ENCODE data around the gene SYNE3. TPM values are rescaled to one million over a fixed set of nuclear protein-coding genes. Genes with fewer than 3 reads are reported as not detected.

Gene SYNE3
- total RNA-seq, 1 experiment from 2014 or later: 1.9 TPM

- no peak for DNase-seq
- POLR2A ChIA-PET (ENCODE audit: unreplicated experiment): no interaction called here
- H3K27me3 ChIP-seq (ENCODE audit: insufficient read depth, low read depth): no peaks in the 10 kb centered on the region
Measured at GRCh38 chr14:95526483-95527386, 10.3 kb upstream of the SYNE3 start.

DNA sequence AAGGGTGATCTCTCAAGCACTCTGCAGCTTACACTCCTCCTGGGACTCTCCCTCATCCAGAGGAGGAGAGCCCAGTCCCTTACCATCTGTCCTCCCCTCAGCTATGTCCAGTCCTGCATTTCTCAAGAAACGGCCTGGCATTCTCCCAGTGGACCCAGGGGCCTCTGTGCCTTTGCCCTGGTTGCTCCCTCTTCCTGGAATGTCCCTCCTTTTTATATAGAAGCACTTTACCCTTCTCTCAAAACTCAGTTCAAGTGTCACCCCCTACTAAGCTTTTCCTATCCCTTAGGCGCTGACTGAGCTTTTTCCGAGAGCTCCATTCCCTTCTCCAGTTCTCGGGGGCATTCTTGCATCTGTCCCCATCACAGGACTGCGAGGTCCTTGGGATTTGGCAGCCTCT lies 9.5 kb upstream of the SYNE3 start:
- ChIA-PET POLR2A (ENCODE audit: unreplicated experiment) (no interaction called here), CTCF (no interaction called here)
- Histone ChIP-seq H3K4me1 (replicated peaks; ENCODE audit: insufficient read depth) (peaks cover 64% of the 10 kb centered on the region), H2AFZ (no peak overlapping the region), H3K36me3 (ENCODE audit: low read depth) (no peaks in the 10 kb centered on the region; the same call in none of the 2 replicates), H3K79me2 (ENCODE audit: low read depth) (peaks cover 24% of the 10 kb centered on the region), H3K9me3 (ENCODE audit: insufficient read depth, low read depth) (no peaks in the 10 kb centered on the region), H3K9me2 (ENCODE audit: insufficient read depth) (no peaks in the 10 kb centered on the region), H3K4me3 (no peak overlapping the region), H4K20me1 (ENCODE audit: insufficient read depth) (no peaks in the 10 kb centered on the region; the same call in 1 of the 2 replicates), H3K27me3 (ENCODE audit: insufficient read depth, low read depth) (no peaks in the 10 kb centered on the region), H3K4me2 (no peak overlapping the region), H3F3A (ENCODE audit: insufficient read depth, low read depth) (peaks cover 43% of the 10 kb centered on the region), H3K27ac (peak overlapping the region; percentile 94)
- no peak for TF ChIP-seq EZH2 (IDR thresholded peaks at IDR 0.05; ENCODE audit: low read depth)
- no peak for TF ChIP-seq CTCF (conservative IDR thresholded peaks at IDR 0.05)
- DNase-seq: no peak
- intact Hi-C loops (cut with micrococcal nuclease; ENCODE audit: unreplicated experiment): no loop called here
- no TSS peak for BruUV-seq (replicated peaks)

More at GRCh38 chr14:95526483-95527386, 10.3 kb upstream of the SYNE3 start:
- H3K27ac ChIP-seq: peak overlapping the region; percentile 94
- peaks cover 72% of the 10 kb centered on the region for H3K4me1 ChIP-seq (replicated peaks; ENCODE audit: insufficient read depth)
- CTCF ChIA-PET: no interaction called here
- H3F3A ChIP-seq (ENCODE audit: insufficient read depth, low read depth): peaks cover 49% of the 10 kb centered on the region
- no TSS peak for BruUV-seq (replicated peaks)
- H3K36me3 ChIP-seq (ENCODE audit: low read depth): peaks cover 2% of the 10 kb centered on the region
- no peaks in the 10 kb centered on the region; the same call in 1 of the 2 replicates for H4K20me1 ChIP-seq (ENCODE audit: insufficient read depth)
- no peak overlapping the region for H2AFZ ChIP-seq
- intact Hi-C loops (cut with micrococcal nuclease; ENCODE audit: unreplicated experiment): loop anchor here (1.0 kb wide), 1 partner anchor 84 kb away; no protein-coding TSS in a partner anchor
- no peaks in the 10 kb centered on the region for H3K9me3 ChIP-seq (ENCODE audit: insufficient read depth, low read depth)
- H3K79me2 ChIP-seq (ENCODE audit: low read depth): peaks cover 31% of the 10 kb centered on the region
- H3K4me2 ChIP-seq: 0 out of 2 replicates have a peak overlapping the region, but pooled peaks have one; percentile 20
- no peak for TF ChIP-seq EZH2 (IDR thresholded peaks at IDR 0.05; ENCODE audit: low read depth)
- no peak for TF ChIP-seq CTCF (conservative IDR thresholded peaks at IDR 0.05)
- no peak overlapping the region for H3K4me3 ChIP-seq
- H3K9me2 ChIP-seq (ENCODE audit: insufficient read depth): no peaks in the 10 kb centered on the region

DNA sequence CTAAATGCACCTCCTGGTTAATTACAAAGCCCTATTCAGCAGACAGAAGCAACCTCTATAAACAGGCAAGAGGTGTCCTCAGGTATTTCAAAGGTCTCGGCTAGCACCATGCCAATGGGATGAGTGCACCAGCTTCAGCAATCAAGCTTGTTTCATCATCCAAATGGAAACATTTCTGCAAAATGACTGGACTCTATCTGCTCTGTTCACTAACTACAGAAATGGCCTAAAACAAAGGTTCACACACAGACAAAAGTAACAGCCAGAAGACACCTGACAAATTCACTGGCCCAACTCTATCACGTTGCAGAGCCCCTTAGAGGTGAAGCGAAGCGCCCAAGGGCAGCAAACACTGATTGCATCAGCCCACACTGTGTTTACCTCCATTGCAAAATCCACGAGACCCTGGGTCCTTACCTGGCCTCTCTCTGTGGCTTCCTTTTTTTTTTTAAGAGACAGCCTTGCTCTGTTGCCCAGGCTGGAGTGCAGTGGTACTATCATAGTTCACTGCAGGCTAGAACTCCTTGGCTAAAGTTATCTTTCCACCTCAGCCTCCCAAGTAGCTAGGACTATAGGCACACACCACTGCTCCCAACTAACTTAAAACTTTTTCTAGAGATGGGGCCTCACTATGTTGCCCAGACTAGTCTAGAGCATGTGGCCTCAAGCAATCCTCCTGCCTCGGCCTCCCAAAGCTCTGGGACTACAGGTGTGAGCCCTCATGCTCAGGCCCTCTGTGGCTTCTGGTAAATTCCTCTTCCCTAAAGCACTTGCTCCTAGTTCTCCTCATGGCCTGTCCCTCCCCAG lies 8.5 kb upstream of the SYNE3 start:
- peaks cover 63% of the 10 kb centered on the region for H3K4me1 ChIP-seq (replicated peaks; ENCODE audit: insufficient read depth)
- H3K36me3 ChIP-seq (ENCODE audit: low read depth): no peaks in the 10 kb centered on the region; the same call in 1 of the 2 replicates
- BruUV-seq (replicated peaks): no TSS peak
- peak overlapping the region; percentile 94 for H3K27ac ChIP-seq
- peak overlapping the region; percentile 71 for H3K4me2 ChIP-seq
- intact Hi-C loops (cut with micrococcal nuclease; ENCODE audit: unreplicated experiment): no loop called here
- H3K4me3 ChIP-seq: peak overlapping the region; percentile 10; the same call in 1 of the 2 replicates
- peak; percentile 19 to 92 for DNase-seq
- peaks cover 16% of the 10 kb centered on the region for H3K79me2 ChIP-seq (ENCODE audit: low read depth)
- H3F3A ChIP-seq (ENCODE audit: insufficient read depth, low read depth): peaks cover 39% of the 10 kb centered on the region
- TF ChIP-seq EZH2 (IDR thresholded peaks at IDR 0.05; ENCODE audit: low read depth): no peak
- no peak for TF ChIP-seq CTCF (conservative IDR thresholded peaks at IDR 0.05)
- POLR2A ChIA-PET (ENCODE audit: unreplicated experiment): no interaction called here
- no peaks in the 10 kb centered on the region for H3K27me3 ChIP-seq (ENCODE audit: insufficient read depth, low read depth)
- H3K9me3 ChIP-seq (ENCODE audit: insufficient read depth, low read depth): no peaks in the 10 kb centered on the region
- H2AFZ ChIP-seq: no peak overlapping the region
- H4K20me1 ChIP-seq (ENCODE audit: insufficient read depth): no peaks in the 10 kb centered on the region; the same call in 1 of the 2 replicates
- CTCF ChIA-PET: no interaction called here
- no peaks in the 10 kb centered on the region for H3K9me2 ChIP-seq (ENCODE audit: insufficient read depth)
